PFSK-1 (cell line): ENCODE measurements around the gene ISG15.

Experiments
- FOXP2 ChIP-seq: optimal IDR thresholded peaks from 2 replicates; pipeline ENCODE3; 2011; ENCODE audit warnings: borderline replicate concordance, control low read depth, inconsistent platforms; ENCODE audit not compliant: insufficient read depth; ENCODE audit errors: extremely low read length, extremely low read depth
- POLR2AphosphoS5 ChIP-seq: IDR thresholded peaks from 2 replicates; pipeline ENCODE4 v1.6.1; 2012; ENCODE audit warnings: low read depth, mild to moderate bottlenecking, control low read depth, low read length, moderate library complexity
- SIN3A ChIP-seq: IDR thresholded peaks from 2 replicates; pipeline ENCODE4 v1.6.1; 2012; ENCODE audit warnings: mild to moderate bottlenecking, low read length, moderate library complexity, borderline replicate concordance; ENCODE audit not compliant: insufficient read depth
- TAF1 ChIP-seq: IDR thresholded peaks from 2 replicates; pipeline ENCODE4 v1.6.1; 2012; ENCODE audit warnings: low read length, control low read depth, borderline replicate concordance; ENCODE audit not compliant: insufficient read depth
- TF ChIP-seq, protein P1 (sequence below), 2 experiments: IDR thresholded peaks; 2 replicates each; pipeline versions ENCODE4 v1.6.1 to v1.8.0; 2011 to 2012; ENCODE audit warnings: low read depth in 2 of 2, low read length in 2 of 2, control low read depth in 1 of 2, inconsistent platforms in 1 of 2, mild to moderate bottlenecking in 1 of 2, moderate library complexity in 1 of 2; ENCODE audit not compliant: insufficient read depth in 1 of 2

The ISG15 gene

DNA sequence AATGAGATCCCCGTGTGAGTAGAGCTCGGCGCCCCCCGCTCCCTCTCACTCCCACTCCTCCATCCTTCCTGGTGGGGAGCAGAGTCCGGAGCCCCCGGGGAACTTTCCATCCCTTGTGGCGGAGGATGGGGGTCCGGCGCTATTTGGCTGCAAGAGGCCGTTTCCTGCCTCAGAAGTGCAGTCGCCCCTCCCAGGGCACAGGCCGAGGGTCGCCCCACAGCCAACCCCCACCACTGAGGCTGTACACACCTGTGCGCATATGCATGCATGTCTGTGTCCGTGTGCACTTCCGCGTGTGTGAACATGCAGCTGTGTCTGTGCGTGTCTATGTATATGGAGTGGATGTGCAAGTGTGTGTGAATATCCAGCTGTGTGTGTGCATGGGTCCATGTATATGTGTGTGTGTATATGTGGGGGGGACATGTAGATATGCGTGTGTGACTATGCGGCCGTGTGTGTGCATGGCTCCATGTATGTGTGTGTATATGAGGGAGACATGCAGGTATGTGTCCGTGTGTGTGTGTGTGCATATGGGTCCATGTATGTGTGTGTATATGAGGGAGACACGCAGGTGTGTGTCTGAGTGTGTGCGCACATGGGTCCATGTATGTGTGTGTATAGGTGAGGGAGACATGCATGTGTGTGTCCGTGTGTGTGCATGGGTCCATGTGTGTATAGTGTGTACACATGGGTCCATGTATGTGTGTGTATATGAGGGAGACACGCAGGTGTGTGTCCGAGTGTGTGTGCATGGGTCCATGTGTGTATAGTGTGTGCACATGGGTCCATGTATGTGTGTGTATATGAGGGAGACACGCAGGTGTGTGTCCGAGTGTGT, 38.9 kb downstream of the ISG15 start:
- TF ChIP-seq FOXP2 (no peak), SIN3A (no peak)

DNA sequence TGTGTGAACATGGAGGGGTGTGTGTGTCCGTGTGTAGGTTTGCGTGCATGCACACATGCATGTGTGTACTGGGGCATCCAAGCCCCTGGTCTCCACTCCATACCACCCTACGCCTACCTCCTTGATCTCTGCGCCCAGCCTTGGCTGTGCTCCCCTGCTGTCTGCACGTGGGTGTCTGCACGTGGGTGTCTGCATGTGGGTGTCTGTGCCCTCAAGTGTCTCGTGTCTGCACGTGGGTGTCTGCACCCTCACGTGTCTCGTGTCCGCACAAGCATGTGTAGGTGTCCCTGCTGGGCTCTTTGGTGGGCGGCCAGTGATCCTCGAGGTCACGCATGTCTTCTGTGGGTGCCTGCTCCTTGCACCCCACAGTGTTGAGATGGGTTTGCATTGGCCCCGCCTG, 39.7 kb downstream of the ISG15 start:
- TF ChIP-seq FOXP2: no peak
- TF ChIP-seq SIN3A: no peak
- TF ChIP-seq TAF1: no peak
- TF ChIP-seq POLR2AphosphoS5: no peak
- TF ChIP-seq, protein P1, sequence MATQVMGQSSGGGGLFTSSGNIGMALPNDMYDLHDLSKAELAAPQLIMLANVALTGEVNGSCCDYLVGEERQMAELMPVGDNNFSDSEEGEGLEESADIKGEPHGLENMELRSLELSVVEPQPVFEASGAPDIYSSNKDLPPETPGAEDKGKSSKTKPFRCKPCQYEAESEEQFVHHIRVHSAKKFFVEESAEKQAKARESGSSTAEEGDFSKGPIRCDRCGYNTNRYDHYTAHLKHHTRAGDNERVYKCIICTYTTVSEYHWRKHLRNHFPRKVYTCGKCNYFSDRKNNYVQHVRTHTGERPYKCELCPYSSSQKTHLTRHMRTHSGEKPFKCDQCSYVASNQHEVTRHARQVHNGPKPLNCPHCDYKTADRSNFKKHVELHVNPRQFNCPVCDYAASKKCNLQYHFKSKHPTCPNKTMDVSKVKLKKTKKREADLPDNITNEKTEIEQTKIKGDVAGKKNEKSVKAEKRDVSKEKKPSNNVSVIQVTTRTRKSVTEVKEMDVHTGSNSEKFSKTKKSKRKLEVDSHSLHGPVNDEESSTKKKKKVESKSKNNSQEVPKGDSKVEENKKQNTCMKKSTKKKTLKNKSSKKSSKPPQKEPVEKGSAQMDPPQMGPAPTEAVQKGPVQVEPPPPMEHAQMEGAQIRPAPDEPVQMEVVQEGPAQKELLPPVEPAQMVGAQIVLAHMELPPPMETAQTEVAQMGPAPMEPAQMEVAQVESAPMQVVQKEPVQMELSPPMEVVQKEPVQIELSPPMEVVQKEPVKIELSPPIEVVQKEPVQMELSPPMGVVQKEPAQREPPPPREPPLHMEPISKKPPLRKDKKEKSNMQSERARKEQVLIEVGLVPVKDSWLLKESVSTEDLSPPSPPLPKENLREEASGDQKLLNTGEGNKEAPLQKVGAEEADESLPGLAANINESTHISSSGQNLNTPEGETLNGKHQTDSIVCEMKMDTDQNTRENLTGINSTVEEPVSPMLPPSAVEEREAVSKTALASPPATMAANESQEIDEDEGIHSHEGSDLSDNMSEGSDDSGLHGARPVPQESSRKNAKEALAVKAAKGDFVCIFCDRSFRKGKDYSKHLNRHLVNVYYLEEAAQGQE (IDR thresholded peaks at IDR 0.05; ENCODE audit: insufficient read depth in 1 of 2, low read depth in 2 of 2, low read length in 2 of 2): no peak

DNA sequence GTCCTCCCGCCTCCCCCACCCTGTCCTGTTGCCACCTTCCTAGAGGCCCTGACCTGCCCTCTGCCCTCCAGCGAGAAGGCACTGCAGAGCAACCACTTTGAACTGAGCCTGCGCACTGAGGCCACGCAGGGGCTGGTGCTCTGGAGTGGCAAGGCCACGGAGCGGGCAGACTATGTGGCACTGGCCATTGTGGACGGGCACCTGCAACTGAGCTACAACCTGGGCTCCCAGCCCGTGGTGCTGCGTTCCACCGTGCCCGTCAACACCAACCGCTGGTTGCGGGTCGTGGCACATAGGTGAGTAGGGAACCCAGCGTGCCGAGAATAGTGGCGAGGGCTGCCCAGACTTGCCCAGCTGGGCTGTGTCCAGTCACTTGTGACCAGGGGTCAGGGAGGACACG, 40.4 kb downstream of the ISG15 start:
- TF ChIP-seq SIN3A (no peak), TAF1 (no peak), FOXP2 (no peak), POLR2AphosphoS5 (no peak)
- TF ChIP-seq, protein P1 (IDR thresholded peaks at IDR 0.05; ENCODE audit: insufficient read depth in 1 of 2, low read depth in 2 of 2, low read length in 2 of 2): no peak

DNA sequence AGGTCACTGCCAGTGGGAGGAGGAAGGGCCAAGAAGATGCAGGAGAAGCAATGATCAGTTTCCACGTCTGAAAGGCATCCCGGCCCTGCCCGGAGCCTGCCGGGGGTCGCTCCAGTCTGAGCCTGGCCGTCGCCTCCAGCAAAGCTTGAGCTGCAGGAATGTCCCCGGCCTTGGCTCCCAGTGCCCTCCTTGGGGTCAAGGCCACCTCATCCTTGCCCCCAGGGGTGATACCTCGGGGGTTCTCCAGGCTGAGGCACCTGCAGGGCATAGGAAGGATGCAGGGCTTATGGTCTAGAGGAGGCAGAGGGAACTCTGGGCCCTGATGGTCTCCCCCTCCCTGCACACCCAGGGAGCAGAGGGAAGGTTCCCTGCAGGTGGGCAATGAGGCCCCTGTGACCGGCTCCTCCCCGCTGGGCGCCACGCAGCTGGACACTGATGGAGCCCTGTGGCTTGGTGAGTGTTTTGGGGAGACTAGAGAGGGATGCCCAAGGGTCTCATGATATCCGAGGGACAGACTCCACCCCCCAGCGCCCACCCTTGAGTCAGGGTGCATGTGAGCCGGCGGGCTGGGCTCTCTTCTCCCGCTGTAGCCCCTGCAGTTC, 40.9 kb downstream of the ISG15 start:
- TF ChIP-seq SIN3A (no peak), TAF1 (no peak), FOXP2 (no peak), POLR2AphosphoS5 (no peak)
- TF ChIP-seq, protein P1 (IDR thresholded peaks at IDR 0.05; ENCODE audit: insufficient read depth in 1 of 2, low read depth in 2 of 2, low read length in 2 of 2): no peak

DNA sequence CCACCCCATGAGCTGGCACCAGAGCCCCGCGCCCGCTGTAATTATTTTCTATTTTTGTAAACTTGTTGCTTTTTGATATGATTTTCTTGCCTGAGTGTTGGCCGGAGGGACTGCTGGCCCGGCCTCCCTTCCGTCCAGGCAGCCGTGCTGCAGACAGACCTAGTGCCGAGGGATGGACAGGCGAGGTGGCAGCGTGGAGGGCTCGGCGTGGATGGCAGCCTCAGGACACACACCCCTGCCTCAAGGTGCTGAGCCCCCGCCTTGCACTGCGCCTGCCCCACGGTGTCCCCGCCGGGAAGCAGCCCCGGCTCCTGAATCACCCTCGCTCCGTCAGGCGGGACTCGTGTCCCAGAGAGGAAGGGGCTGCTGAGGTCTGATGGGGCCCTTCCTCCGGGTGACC, 41.7 kb downstream of the ISG15 start:
- TF ChIP-seq SIN3A (no peak), POLR2AphosphoS5 (no peak), FOXP2 (no peak), TAF1 (no peak)
- TF ChIP-seq, protein P1 (IDR thresholded peaks at IDR 0.05; ENCODE audit: insufficient read depth in 1 of 2, low read depth in 2 of 2, low read length in 2 of 2): no peak
